GM18868 (cell line): ENCODE results near the gene EYA3.
"Not testable (repeated sequence)": the region's sequence is repeated elsewhere in the genome, so short reads cannot be mapped to it uniquely, and the experiment has no call there.

Experiments
- ATAC-seq: cut with Tn5 transposase; IDR thresholded peaks from one replicate; pipeline ENCODE4 v1.9.1; 2021; ENCODE audit warnings: mild to moderate bottlenecking, moderate library complexity; ENCODE audit not compliant: unreplicated experiment

EYA3 gene

GRCh38 chr1:28032281-28032680, 56.1 kb downstream of the EYA3 start:
- no peak for ATAC-seq

GRCh38 chr1:28031173-28031572, 57.2 kb downstream of the EYA3 start:
- ATAC-seq = no peak

- ATAC-seq = no peak
These were observed 59.3 kb downstream of the EYA3 start for GRCh38 chr1:28028873-28029654.

GRCh38 chr1:28027660-28028059, 60.8 kb downstream of the EYA3 start:
- no peak for ATAC-seq

- ATAC-seq = no peak
These were observed 61.2 kb downstream of the EYA3 start for GRCh38 chr1:28027238-28027637.

GRCh38 chr1:28026329-28026728, 62.1 kb downstream of the EYA3 start:
- ATAC-seq = no peak

GRCh38 chr1:28021064-28021463, 67.3 kb downstream of the EYA3 start:
- ATAC-seq = no peak

- no peak for ATAC-seq
These were observed 77.4 kb downstream of the EYA3 start for GRCh38 chr1:28010969-28011368.

- not testable (repeated sequence) for ATAC-seq
These were observed 85.3 kb downstream of the EYA3 start for GRCh38 chr1:28003117-28003516.

GRCh38 chr1:28002600-28002999, 85.8 kb downstream of the EYA3 start:
- ATAC-seq = no peak

- ATAC-seq = no peak
These were observed 89.4 kb downstream of the EYA3 start for GRCh38 chr1:27999055-27999454.

GRCh38 chr1:27994526-27994925, 93.9 kb downstream of the EYA3 start:
- not testable (repeated sequence) for ATAC-seq

GRCh38 chr1:27994060-27994459, 94.3 kb downstream of the EYA3 start:
- no peak for ATAC-seq

GRCh38 chr1:27993241-27993640, 95.2 kb downstream of the EYA3 start:
- no peak for ATAC-seq

- ATAC-seq = no peak
These were observed 96.1 kb downstream of the EYA3 start for GRCh38 chr1:27992276-27992675.

- no peak for ATAC-seq
These were observed 97.4 kb downstream of the EYA3 start for GRCh38 chr1:27990920-27991537.

- ATAC-seq = no peak
These were observed 107.3 kb downstream of the EYA3 start for GRCh38 chr1:27981145-27981544.

GRCh38 chr1:27980216-27980845, 108.1 kb downstream of the EYA3 start:
- no peak for ATAC-seq

- no peak for ATAC-seq
These were observed 108.6 kb downstream of the EYA3 start for GRCh38 chr1:27979859-27980201.

- ATAC-seq = no peak
These were observed 109.1 kb downstream of the EYA3 start for GRCh38 chr1:27979151-27979858.

GRCh38 chr1:27974417-27974781, 114.0 kb downstream of the EYA3 start:
- no peak for ATAC-seq
